ENCODE data around the gene SEMA6B.
"Not testable (repeated sequence)": the region's sequence is repeated elsewhere in the genome, so short reads cannot be mapped to it uniquely, and the experiment has no call there.

SEMA6B gene

DNA sequence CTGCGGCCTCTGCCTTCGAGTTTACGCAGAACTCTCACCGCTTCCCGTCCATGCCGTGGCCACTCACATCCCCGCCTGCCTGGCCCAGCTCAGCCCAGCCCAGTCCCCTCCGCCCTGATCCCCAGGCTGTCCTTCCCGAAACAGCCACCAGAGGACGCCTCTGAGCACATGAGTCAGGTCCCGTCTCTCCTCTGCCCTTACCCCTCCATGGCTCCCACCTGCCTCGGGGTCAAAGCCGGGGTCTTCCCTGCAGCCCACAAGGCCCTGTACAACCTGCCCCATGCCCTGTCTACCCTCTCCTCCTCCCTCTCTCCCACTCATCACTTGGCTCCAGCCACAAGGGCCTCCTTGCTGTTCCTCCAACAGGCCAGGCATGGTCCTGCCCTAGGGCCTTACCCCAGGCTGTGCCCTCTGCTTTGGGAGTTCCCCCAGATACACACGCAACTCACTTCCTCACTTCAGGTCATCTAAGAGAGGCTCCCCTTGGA lies 8.1 kb upstream of the SEMA6B start:
- H2AFZ ChIP-seq (ENCODE audit: low read depth, low read length, severe bottlenecking), result no peak overlapping the region

GRCh38 chr19:4566402-4567051 lies 7.0 kb upstream of the SEMA6B start:
- TF ChIP-seq CTCF (IDR thresholded peaks at IDR 0.05; ENCODE audit: insufficient read depth, low read length, poor library complexity, severe bottlenecking) (no peak), EZH2phosphoT487 (conservative IDR thresholded peaks at IDR 0.05; ENCODE audit: low read length) (no peak)
- no peaks in the 10 kb centered on the region for H3K9me3 ChIP-seq (ENCODE audit: insufficient read depth, low read length)
- no peak overlapping the region for H3K27ac ChIP-seq (ENCODE audit: low read depth, low read length)
- H3K36me3 ChIP-seq (ENCODE audit: low read length), result no peaks in the 10 kb centered on the region
- no peak overlapping the region for H3K4me3 ChIP-seq (ENCODE audit: insufficient read depth, low read length, poor library complexity, severe bottlenecking)
- H3K9me2 ChIP-seq (replicated peaks; ENCODE audit: insufficient read depth, low read length), result no peaks in the 10 kb centered on the region
- no peaks in the 10 kb centered on the region for H3F3A ChIP-seq (ENCODE audit: insufficient read depth)
- H3K9ac ChIP-seq (ENCODE audit: low read length), result no peak overlapping the region
- H3K27me3 ChIP-seq (ENCODE audit: low read length), result no peaks in the 10 kb centered on the region
- H4K20me1 ChIP-seq (ENCODE audit: low read depth, low read length), result no peaks in the 10 kb centered on the region
- no peak overlapping the region for H2AFZ ChIP-seq (ENCODE audit: low read depth, low read length, severe bottlenecking)
- no peaks in the 10 kb centered on the region for H3K79me2 ChIP-seq (ENCODE audit: insufficient read depth, low read length)
- H3K4me2 ChIP-seq (ENCODE audit: low read depth, low read length, poor library complexity, severe bottlenecking), result no peak overlapping the region

More for the DNA sequence above, 8.1 kb upstream of the SEMA6B start:
- Histone ChIP-seq H3K36me3 (ENCODE audit: low read length) (no peaks in the 10 kb centered on the region), H4K20me1 (ENCODE audit: low read depth, low read length) (no peaks in the 10 kb centered on the region), H3K27me3 (ENCODE audit: low read length) (no peaks in the 10 kb centered on the region), H3F3A (ENCODE audit: insufficient read depth) (no peaks in the 10 kb centered on the region), H3K9me2 (replicated peaks; ENCODE audit: insufficient read depth, low read length) (no peaks in the 10 kb centered on the region), H3K9me3 (ENCODE audit: insufficient read depth, low read length) (no peaks in the 10 kb centered on the region), H3K79me2 (ENCODE audit: insufficient read depth, low read length) (no peaks in the 10 kb centered on the region), H3K4me2 (ENCODE audit: low read depth, low read length, poor library complexity, severe bottlenecking) (no peak overlapping the region), H3K4me3 (ENCODE audit: insufficient read depth, low read length, poor library complexity, severe bottlenecking) (no peak overlapping the region), H3K27ac (ENCODE audit: low read depth, low read length) (no peak overlapping the region), H3K9ac (ENCODE audit: low read length) (no peak overlapping the region)
- TF ChIP-seq EZH2phosphoT487 (conservative IDR thresholded peaks at IDR 0.05; ENCODE audit: low read length) (no peak), CTCF (IDR thresholded peaks at IDR 0.05; ENCODE audit: insufficient read depth, low read length, poor library complexity, severe bottlenecking) (peak; percentile 34)

GRCh38 chr19:4563562-4563961 lies 4.1 kb upstream of the SEMA6B start:
- not testable (repeated sequence) for H3K36me3 ChIP-seq (ENCODE audit: low read length); H3K9me3 ChIP-seq (ENCODE audit: insufficient read depth, low read length); H3K27ac ChIP-seq (ENCODE audit: low read depth, low read length); H3K9ac ChIP-seq (ENCODE audit: low read length); H3K79me2 ChIP-seq (ENCODE audit: insufficient read depth, low read length); H3K4me2 ChIP-seq (ENCODE audit: low read depth, low read length, poor library complexity, severe bottlenecking); H3K9me2 ChIP-seq (replicated peaks; ENCODE audit: insufficient read depth, low read length); H4K20me1 ChIP-seq (ENCODE audit: low read depth, low read length); H3K27me3 ChIP-seq (ENCODE audit: low read length); H3F3A ChIP-seq (ENCODE audit: insufficient read depth); H3K4me3 ChIP-seq (ENCODE audit: insufficient read depth, low read length, poor library complexity, severe bottlenecking); H2AFZ ChIP-seq (ENCODE audit: low read depth, low read length, severe bottlenecking)

DNA sequence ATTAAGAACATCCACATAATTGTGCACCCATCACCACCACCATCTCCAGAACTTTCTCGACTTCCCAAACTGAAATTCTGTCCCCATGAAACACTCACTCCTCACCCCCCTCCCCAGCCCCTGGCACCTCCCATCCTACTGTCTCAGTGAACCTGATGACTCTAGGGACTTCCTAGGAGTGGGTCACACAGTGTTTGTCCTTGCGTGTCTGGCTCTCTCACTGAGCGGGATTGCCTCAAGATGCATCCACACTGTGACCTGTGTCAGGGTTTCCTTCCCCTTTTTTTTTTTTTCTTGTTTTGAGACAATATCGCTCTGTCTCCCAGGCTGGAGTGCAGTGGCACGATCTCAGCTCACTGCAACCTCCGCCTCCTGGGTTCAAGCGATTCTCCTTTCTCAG lies 2.6 kb upstream of the SEMA6B start:
- not testable (repeated sequence) for H2AFZ ChIP-seq (ENCODE audit: low read depth, low read length, severe bottlenecking); H3K27ac ChIP-seq (ENCODE audit: low read depth, low read length); H3K9me2 ChIP-seq (replicated peaks; ENCODE audit: insufficient read depth, low read length)

More for the DNA sequence above, 2.6 kb upstream of the SEMA6B start:
- not testable (repeated sequence) for H3F3A ChIP-seq (ENCODE audit: insufficient read depth); H3K9ac ChIP-seq (ENCODE audit: low read length); H3K36me3 ChIP-seq (ENCODE audit: low read length); H3K4me2 ChIP-seq (ENCODE audit: low read depth, low read length, poor library complexity, severe bottlenecking); H3K4me3 ChIP-seq (ENCODE audit: insufficient read depth, low read length, poor library complexity, severe bottlenecking); H4K20me1 ChIP-seq (ENCODE audit: low read depth, low read length); H3K9me3 ChIP-seq (ENCODE audit: insufficient read depth, low read length); H3K79me2 ChIP-seq (ENCODE audit: insufficient read depth, low read length); H3K27me3 ChIP-seq (ENCODE audit: low read length)
